Esophagus muscularis mucosa (tissue), 4 donors: Measurements from ENCODE around the gene TOE1. TPM values are rescaled to one million over a fixed set of nuclear protein-coding genes. Genes with fewer than 3 reads are reported as not detected.
A peak's percentile ranks its signal among the peaks of the same experiment; 100 is the strongest.
"Not testable (repeated sequence)": the region's sequence is repeated elsewhere in the genome, so short reads cannot be mapped to it uniquely, and the experiment has no call there.

Source experiments
- DNase-seq: peaks from one replicate; pipeline ENCODE4 v3.0.0-alpha.2; 2017; ENCODE audit errors: extremely low spot score
- H3K27ac ChIP-seq, 4 donors: fragments of 200-600 bp; sonication (generic); replicated peaks in 1 of 4; 1 replicate in 3 of 4; 2 replicates in 1 of 4; pipeline ENCODE4 v1.5.1; 2016 to 2019; ENCODE audit warnings: mild to moderate bottlenecking in 1 of 4
- H3K27me3 ChIP-seq, 4 donors: fragments of 200-600 bp; sonication (generic); one replicate each; pipeline versions ENCODE4 v1.5.1 to v1.6.0; 2016 to 2019
- H3K36me3 ChIP-seq, 4 donors: fragments of 200-600 bp; sonication (generic); one replicate each; pipeline ENCODE4 v1.5.1; 2016 to 2019
- H3K4me1 ChIP-seq, 4 donors: fragments of 200-600 bp; sonication (generic); one replicate each; pipeline ENCODE4 v1.5.1; 2016 to 2019
- H3K4me3 ChIP-seq, 4 donors: fragments of 200-600 bp; sonication (generic); 1 replicate in 2 of 4; 2 replicates in 2 of 4; pipeline ENCODE4 v1.5.1; 2016 to 2019; ENCODE audit warnings: mild to moderate bottlenecking in 4 of 4, moderate library complexity in 1 of 4
- H3K9me3 ChIP-seq, 4 donors: fragments of 200-600 bp; sonication (generic); 1 replicate in 3 of 4; 2 replicates in 1 of 4; pipeline ENCODE4 v1.5.1; 2016 to 2019
- CTCF ChIP-seq, 3 experiments: fragments of 200-600 bp in 2 of 3; fragments of 450-650 bp in 1 of 3; sonication (generic) in 2 of 3; IDR thresholded peaks; one replicate each; pipeline ENCODE4 v1.5.1; 2017 to 2019; ENCODE audit warnings: antibody characterized with exemption in 3 of 3, mild to moderate bottlenecking in 2 of 3, moderate library complexity in 1 of 3
- EP300 ChIP-seq: sonication (generic); formaldehyde crosslinking; IDR thresholded peaks from one replicate; pipeline ENCODE4 v1.6.1; 2017; ENCODE audit warnings: antibody characterized with exemption
- POLR2A ChIP-seq: fragments of 450-650 bp; IDR thresholded peaks from one replicate; pipeline ENCODE4 v1.6.1; 2017; ENCODE audit warnings: antibody characterized with exemption, moderate library complexity, mild to moderate bottlenecking, low read depth
- POLR2AphosphoS5 ChIP-seq, 2 donors: sonication (generic); formaldehyde crosslinking; IDR thresholded peaks; one replicate each; pipeline ENCODE4 v1.6.1; 2017; ENCODE audit warnings: antibody characterized with exemption in 2 of 2
- WGBS: methylation state at CpG from one replicate; pipeline ENCODE4 v1.1.5; 2018; 5-methylcytosine and 5-hydroxymethylcytosine counted together
- intact Hi-C: fragments of 100-400 bp; cut with DNase I; formaldehyde crosslinking; loops from one replicate; pipeline ENCODE4 v1.15.1; 2023
- total RNA-seq, 4 donors: library from RNA; depleted of rRNA; stranded (reverse); fragments of >200 nt; gene quantifications; one replicate each; pipeline versions ENCODE4 v1.1.0 to v1.2.1, GENCODE V29; 2016

The TOE1 gene
- total RNA-seq, result 10 to 100 TPM in 1 of 4 donors, 1 to 10 TPM in 3; 5.0 to 11.8 (median 7.6) TPM

- H3K4me1 ChIP-seq, result peaks cover 21 to 37% (median 29%) of the 10 kb centered on the region in 4 donors
- intact Hi-C loops, result loop anchor here (5.0 kb wide), 1 partner anchor 38 kb away; no protein-coding TSS in a partner anchor
These were observed at the start of gene TOE1, which contains the start of gene MUTYH for GRCh38 chr1:45339789-45340558. Gene TOE1 (plus strand): TSS chr1:45340170. CDS start chr1:45340253, 83 bp downstream. Gene MUTYH (minus strand): TSS chr1:45340440. CDS start chr1:45334505, 5,935 bp downstream.

GRCh38 chr1:45291002-45291401 lies 49.0 kb upstream of the TOE1 start:
- H3K4me1 ChIP-seq, H3K36me3 ChIP-seq, H3K9me3 ChIP-seq, intact Hi-C loops, H3K27ac ChIP-seq, H3K4me3 ChIP-seq, DNase-seq, H3K27me3 ChIP-seq: not testable (repeated sequence)
- WGBS, result 81% methylated on average over 6 of the region's 6 CpGs

More at GRCh38 chr1:45339789-45340558, at the start of gene TOE1, which contains the start of gene MUTYH:
- H3K4me3 ChIP-seq, result peak within 1 kb of the TSS; percentile 74 to 91 (median 82)
- no peaks in the 10 kb centered on the region for H3K27me3 ChIP-seq
- peaks cover 19 to 35% (median 33%) of the 10 kb centered on the region in 4 donors for H3K36me3 ChIP-seq
- H3K27ac ChIP-seq, result peak within 1 kb of the TSS; percentile 93 to 97 (median 95)
- DNase-seq, result peak; percentile 96
- under 1% methylated on average over 35 of the region's 70 CpGs for WGBS
- TF ChIP-seq POLR2A (no peak), POLR2AphosphoS5 (IDR thresholded peaks at IDR 0.05) (peak; percentile 73 to 88), CTCF (IDR thresholded peaks at IDR 0.05) (peak in 1 of 3 experiments; percentile 7), EP300 (no peak)
- no peaks in the 10 kb centered on the region for H3K9me3 ChIP-seq

- H3K27me3 ChIP-seq, result no peaks in the 10 kb centered on the region
- 71% methylated on average over 2 of the region's 2 CpGs for WGBS
- intact Hi-C loops, result no loop called here
- H3K4me3 ChIP-seq, result no peak overlapping the region
- no peak for DNase-seq
- no peaks in the 10 kb centered on the region for H3K9me3 ChIP-seq
- H3K27ac ChIP-seq, result no peak overlapping the region
- no peaks in the 10 kb centered on the region for H3K36me3 ChIP-seq
- TF ChIP-seq POLR2AphosphoS5 (IDR thresholded peaks at IDR 0.05) (no peak), CTCF (IDR thresholded peaks at IDR 0.05) (no peak), EP300 (no peak), POLR2A (no peak)
- H3K4me1 ChIP-seq, result no peaks in the 10 kb centered on the region
These were observed 48.3 kb upstream of the TOE1 start for GRCh38 chr1:45291716-45292115.

GRCh38 chr1:45297666-45298356 lies 42.2 kb upstream of the TOE1 start:
- TF ChIP-seq CTCF (IDR thresholded peaks at IDR 0.05), result no peak
- TF ChIP-seq EP300, result no peak
- TF ChIP-seq POLR2A, result no peak
- no peak for TF ChIP-seq POLR2AphosphoS5 (IDR thresholded peaks at IDR 0.05)
- Histone ChIP-seq H3K36me3 (no peaks in the 10 kb centered on the region), H3K27ac (no peak overlapping the region), H3K4me3 (no peak overlapping the region), H3K4me1 (peaks cover 1 to 9% (median 4%) of the 10 kb centered on the region in 4 donors), H3K27me3 (no peaks in the 10 kb centered on the region), H3K9me3 (no peaks in the 10 kb centered on the region)
- 81% methylated on average over 8 of the region's 8 CpGs for WGBS
- DNase-seq, result no peak
- intact Hi-C loops, result no loop called here

GRCh38 chr1:45299296-45299695 lies 40.7 kb upstream of the TOE1 start:
- intact Hi-C loops, result no loop called here
- no peak for DNase-seq

More at GRCh38 chr1:45299296-45299695, 40.7 kb upstream of the TOE1 start:
- no peaks in the 10 kb centered on the region for H3K27me3 ChIP-seq
- 92% methylated on average over 1 of the region's 1 CpG for WGBS
- TF ChIP-seq POLR2AphosphoS5 (IDR thresholded peaks at IDR 0.05), result no peak
- no peak for TF ChIP-seq POLR2A
- no peak for TF ChIP-seq EP300
- no peak for TF ChIP-seq CTCF (IDR thresholded peaks at IDR 0.05)
- no peak overlapping the region for H3K4me3 ChIP-seq
- H3K4me1 ChIP-seq, result peaks cover 5 to 15% (median 12%) of the 10 kb centered on the region in 4 donors
- H3K9me3 ChIP-seq, result no peaks in the 10 kb centered on the region
- no peak overlapping the region for H3K27ac ChIP-seq
- H3K36me3 ChIP-seq, result no peaks in the 10 kb centered on the region
